ENCODE measurements around the gene LRRC2. TPM values are rescaled to one million over a fixed set of nuclear protein-coding genes. Genes with fewer than 3 reads are reported as not detected.
A peak's percentile ranks its signal among the peaks of the same experiment; 100 is the strongest.

LRRC2 gene
- total RNA-seq, 1 experiment from 2014 or later: 2.6 TPM

DNA sequence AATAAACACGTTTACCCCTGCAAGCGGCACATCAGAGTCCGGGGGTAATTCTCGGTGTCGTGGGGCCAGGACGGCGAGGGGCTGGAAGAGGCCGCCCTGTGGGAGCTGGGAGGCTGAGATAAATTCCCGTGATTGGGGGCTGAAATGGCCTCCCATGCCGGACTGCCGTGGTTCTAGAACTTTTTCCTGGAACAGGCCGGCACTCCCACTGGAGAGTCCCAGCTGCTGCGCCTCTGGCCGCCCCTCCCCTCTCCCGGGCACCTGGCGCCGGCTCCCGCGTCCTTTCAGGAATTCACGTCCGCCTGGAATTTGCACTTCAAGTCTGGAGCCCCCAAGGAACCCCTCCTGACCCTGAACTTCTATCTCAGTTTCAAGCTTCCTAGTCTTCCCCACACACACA, 10.8 kb upstream of the LRRC2 start:
- no peak overlapping the region for H3K56ac ChIP-seq (ENCODE audit: insufficient read length, low read depth, low read length)
- H3K9me3 ChIP-seq (ENCODE audit: control insufficient read depth, low read depth, low read length): no peaks in the 10 kb centered on the region
- Mint-ChIP-seq H3K4me3 (peak overlapping the region; percentile 90 to 92), H3K9me3 (no peaks in the 10 kb centered on the region; a peak in 1 of 5 replicates), H3K27me3 (ENCODE audit: low read depth) (no peaks in the 10 kb centered on the region), H3K27ac (peak overlapping the region; percentile 98 to 99 (median 99)), H3K36me3 (ENCODE audit: insufficient read depth in 1 of 3, low read depth in 3 of 3) (peaks cover 34 to 41% (median 35%) of the 10 kb centered on the region in 3 experiments), H3K4me1 (peaks cover 60 to 84% of the 10 kb centered on the region in 2 experiments)
- no peak overlapping the region for H3K23ac ChIP-seq (ENCODE audit: insufficient read length, low read depth, low read length)
- TF ChIP-seq, protein P1, sequence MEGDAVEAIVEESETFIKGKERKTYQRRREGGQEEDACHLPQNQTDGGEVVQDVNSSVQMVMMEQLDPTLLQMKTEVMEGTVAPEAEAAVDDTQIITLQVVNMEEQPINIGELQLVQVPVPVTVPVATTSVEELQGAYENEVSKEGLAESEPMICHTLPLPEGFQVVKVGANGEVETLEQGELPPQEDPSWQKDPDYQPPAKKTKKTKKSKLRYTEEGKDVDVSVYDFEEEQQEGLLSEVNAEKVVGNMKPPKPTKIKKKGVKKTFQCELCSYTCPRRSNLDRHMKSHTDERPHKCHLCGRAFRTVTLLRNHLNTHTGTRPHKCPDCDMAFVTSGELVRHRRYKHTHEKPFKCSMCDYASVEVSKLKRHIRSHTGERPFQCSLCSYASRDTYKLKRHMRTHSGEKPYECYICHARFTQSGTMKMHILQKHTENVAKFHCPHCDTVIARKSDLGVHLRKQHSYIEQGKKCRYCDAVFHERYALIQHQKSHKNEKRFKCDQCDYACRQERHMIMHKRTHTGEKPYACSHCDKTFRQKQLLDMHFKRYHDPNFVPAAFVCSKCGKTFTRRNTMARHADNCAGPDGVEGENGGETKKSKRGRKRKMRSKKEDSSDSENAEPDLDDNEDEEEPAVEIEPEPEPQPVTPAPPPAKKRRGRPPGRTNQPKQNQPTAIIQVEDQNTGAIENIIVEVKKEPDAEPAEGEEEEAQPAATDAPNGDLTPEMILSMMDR (conservative IDR thresholded peaks at IDR 0.05): no peak
- H3K4me2 ChIP-seq (ENCODE audit: insufficient read depth, insufficient read length, low read length): peak overlapping the region; percentile 84
- peak; percentile 90 for DNase-seq
- H3K4me1 ChIP-seq (ENCODE audit: insufficient read depth, low read length): peaks cover 14% of the 10 kb centered on the region
- H4K20me1 ChIP-seq (ENCODE audit: control insufficient read depth, insufficient read depth, insufficient read length): no peaks in the 10 kb centered on the region
- H2BK20ac ChIP-seq (ENCODE audit: low read depth, low read length, poor library complexity, severe bottlenecking): no peak overlapping the region
- H3K27ac ChIP-seq (ENCODE audit: insufficient read length, low read depth, low read length): peak overlapping the region; percentile 96
- peaks cover 23% of the 10 kb centered on the region; the same call in 1 of the 2 replicates for H3K79me2 ChIP-seq (ENCODE audit: insufficient read depth, low read length)
- H3K79me1 ChIP-seq (ENCODE audit: insufficient read depth, low read depth, low read length, poor library complexity, severe bottlenecking): peaks cover 6% of the 10 kb centered on the region
- no peak overlapping the region for H4K91ac ChIP-seq (ENCODE audit: insufficient read length, low read depth, low read length)
- no peak overlapping the region for H2BK120ac ChIP-seq (ENCODE audit: low read depth, low read length, poor library complexity, severe bottlenecking)
- no peak overlapping the region for H2AK5ac ChIP-seq (ENCODE audit: insufficient read length, low read length)
- H3K9ac ChIP-seq (ENCODE audit: extremely low read depth, insufficient read length, low read length): peak overlapping the region; percentile 53
- no CpG with 5 or more reads among the region's 21 CpGs for WGBS (ENCODE audit: extremely low coverage, insufficient read length, low lambda C conversion rate)
- peak overlapping the region; percentile 85 for H3K18ac ChIP-seq (ENCODE audit: insufficient read length, low read depth, low read length)
- no peak overlapping the region for H3T11ph ChIP-seq (ENCODE audit: low read length)
- no peaks in the 10 kb centered on the region for H3K27me3 ChIP-seq (ENCODE audit: insufficient read depth, low read length)
- H2BK12ac ChIP-seq (ENCODE audit: insufficient read length, low read depth, low read length): no peak overlapping the region
- H2BK15ac ChIP-seq (ENCODE audit: low read depth, low read length): no peak overlapping the region
- H3K23me2 ChIP-seq (ENCODE audit: insufficient read length, low read depth, low read length, poor library complexity, severe bottlenecking): peaks cover 27% of the 10 kb centered on the region
- H4K5ac ChIP-seq (ENCODE audit: insufficient read length, low read depth, low read length): no peak overlapping the region
- no peak overlapping the region for H2BK5ac ChIP-seq (ENCODE audit: insufficient read length, low read length)
- no peak overlapping the region for H2AFZ ChIP-seq (ENCODE audit: low read length)
- no peak overlapping the region for H3K4ac ChIP-seq (ENCODE audit: low read depth, low read length)
- no peak overlapping the region for H4K8ac ChIP-seq (replicated peaks; ENCODE audit: insufficient read length, low read depth, low read length)
- peak overlapping the region; percentile 49 for H3K14ac ChIP-seq (ENCODE audit: insufficient read depth, low read length)
